ENCODE measurements around the gene KRT4.

KRT4 gene

GRCh38 chr12:52836491-52837412, 22.8 kb upstream of the KRT4 start:
- no peak for DNase-seq

GRCh38 chr12:52836042-52836466, 22.1 kb upstream of the KRT4 start:
- no peak for DNase-seq

GRCh38 chr12:52835271-52836041, 21.5 kb upstream of the KRT4 start:
- no peak for DNase-seq

- no peak for DNase-seq
These were observed 20.7 kb upstream of the KRT4 start for GRCh38 chr12:52834727-52835001.

- no peak for DNase-seq
These were observed 20.2 kb upstream of the KRT4 start, which contains the start of gene KRT79 for GRCh38 chr12:52833922-52834726. KRT79 (minus strand) TSS chr12:52834311; CDS start chr12:52834260, 51 bp downstream.

GRCh38 chr12:52832985-52833905, 19.3 kb upstream of the KRT4 start:
- no peak for DNase-seq

GRCh38 chr12:52832451-52832850, 18.5 kb upstream of the KRT4 start:
- DNase-seq, result no peak

- DNase-seq, result no peak
These were observed 17.3 kb upstream of the KRT4 start for GRCh38 chr12:52831251-52831650.

GRCh38 chr12:52829986-52830770, 16.3 kb upstream of the KRT4 start:
- no peak for DNase-seq

- DNase-seq, result no peak
These were observed 14.7 kb upstream of the KRT4 start for GRCh38 chr12:52828591-52829021.

GRCh38 chr12:52828156-52828555, 14.2 kb upstream of the KRT4 start:
- no peak for DNase-seq

GRCh38 chr12:52827499-52828090, 13.7 kb upstream of the KRT4 start:
- DNase-seq, result no peak

GRCh38 chr12:52826611-52827498, 12.9 kb upstream of the KRT4 start:
- DNase-seq, result no peak

GRCh38 chr12:52825961-52826360, 12.0 kb upstream of the KRT4 start:
- DNase-seq, result no peak

- DNase-seq, result no peak
These were observed 11.0 kb upstream of the KRT4 start for GRCh38 chr12:52824741-52825410.

GRCh38 chr12:52823761-52824450, 10.0 kb upstream of the KRT4 start:
- DNase-seq, result no peak

- no peak for DNase-seq
These were observed 9.0 kb upstream of the KRT4 start for GRCh38 chr12:52822771-52823510.
